ENCODE measurements around the gene AP5M1.

DNA sequence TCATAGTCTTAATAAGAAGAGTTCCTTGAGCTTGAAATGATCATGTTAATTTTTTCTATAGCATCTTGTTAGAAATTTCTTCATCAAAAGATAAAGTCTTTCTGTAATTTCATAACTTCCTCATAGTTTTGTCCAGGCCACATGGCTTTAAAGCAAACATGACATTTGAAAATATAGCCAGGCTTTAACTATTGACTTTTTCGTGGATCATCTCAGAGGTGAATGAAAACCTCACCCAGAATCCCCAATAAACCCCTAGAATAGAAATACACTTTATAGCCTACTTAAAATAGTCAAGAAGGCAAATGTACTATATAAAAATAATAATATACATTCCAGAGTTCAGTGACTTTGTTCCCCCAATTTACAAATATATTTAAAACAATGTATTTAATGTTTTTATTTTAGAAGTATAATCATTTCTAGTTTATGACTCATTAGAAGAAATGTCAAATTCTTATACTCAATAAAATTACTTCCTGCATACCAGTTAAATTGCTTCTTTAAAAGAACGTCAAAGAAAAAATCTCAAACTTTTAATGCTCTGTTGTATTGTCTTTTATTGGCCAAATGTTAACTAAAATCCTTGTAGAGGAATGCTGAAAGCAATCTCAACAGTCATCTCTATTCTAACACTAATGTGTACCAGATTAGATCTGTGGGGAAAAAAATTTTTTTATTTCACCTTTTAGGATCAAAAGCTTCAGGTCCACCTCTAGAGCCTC is 21.7 kb upstream of the AP5M1 start:
- TF ChIP-seq, protein P1, sequence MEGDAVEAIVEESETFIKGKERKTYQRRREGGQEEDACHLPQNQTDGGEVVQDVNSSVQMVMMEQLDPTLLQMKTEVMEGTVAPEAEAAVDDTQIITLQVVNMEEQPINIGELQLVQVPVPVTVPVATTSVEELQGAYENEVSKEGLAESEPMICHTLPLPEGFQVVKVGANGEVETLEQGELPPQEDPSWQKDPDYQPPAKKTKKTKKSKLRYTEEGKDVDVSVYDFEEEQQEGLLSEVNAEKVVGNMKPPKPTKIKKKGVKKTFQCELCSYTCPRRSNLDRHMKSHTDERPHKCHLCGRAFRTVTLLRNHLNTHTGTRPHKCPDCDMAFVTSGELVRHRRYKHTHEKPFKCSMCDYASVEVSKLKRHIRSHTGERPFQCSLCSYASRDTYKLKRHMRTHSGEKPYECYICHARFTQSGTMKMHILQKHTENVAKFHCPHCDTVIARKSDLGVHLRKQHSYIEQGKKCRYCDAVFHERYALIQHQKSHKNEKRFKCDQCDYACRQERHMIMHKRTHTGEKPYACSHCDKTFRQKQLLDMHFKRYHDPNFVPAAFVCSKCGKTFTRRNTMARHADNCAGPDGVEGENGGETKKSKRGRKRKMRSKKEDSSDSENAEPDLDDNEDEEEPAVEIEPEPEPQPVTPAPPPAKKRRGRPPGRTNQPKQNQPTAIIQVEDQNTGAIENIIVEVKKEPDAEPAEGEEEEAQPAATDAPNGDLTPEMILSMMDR (IDR thresholded peaks at IDR 0.05) = no peak
- TF ChIP-seq POLR2AphosphoS5 (IDR thresholded peaks at IDR 0.05) = no peak
